ENCODE data around the gene AADACL3.
"Not testable (repeated sequence)": the region's sequence is repeated elsewhere in the genome, so short reads cannot be mapped to it uniquely, and the experiment has no call there.

The AADACL3 gene

GRCh38 chr1:12717301-12717838, 1.5 kb downstream of the AADACL3 start:
- DNase-seq, result no peak

DNA sequence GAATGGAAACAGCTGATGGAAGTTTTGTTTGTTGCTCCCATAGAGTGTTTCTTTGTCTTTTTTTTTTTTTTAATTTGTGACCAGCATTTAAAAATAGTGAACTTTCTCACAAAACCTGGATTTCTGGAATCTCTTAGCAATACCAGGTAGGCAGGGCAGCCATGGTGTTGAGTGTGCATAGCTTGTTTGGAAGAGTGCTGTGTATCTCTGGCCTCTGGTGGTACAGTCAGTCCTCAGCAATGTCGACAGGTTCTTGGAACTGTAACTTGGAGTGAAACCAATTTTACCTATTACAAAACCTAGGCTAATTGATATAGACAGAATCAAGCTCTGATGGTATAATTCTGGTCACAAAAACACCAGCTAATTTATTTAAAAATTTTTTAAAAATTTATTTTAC, 6.7 kb downstream of the AADACL3 start:
- DNase-seq, result no peak

GRCh38 chr1:12728391-12728790, 12.5 kb downstream of the AADACL3 start:
- DNase-seq, result no peak

DNA sequence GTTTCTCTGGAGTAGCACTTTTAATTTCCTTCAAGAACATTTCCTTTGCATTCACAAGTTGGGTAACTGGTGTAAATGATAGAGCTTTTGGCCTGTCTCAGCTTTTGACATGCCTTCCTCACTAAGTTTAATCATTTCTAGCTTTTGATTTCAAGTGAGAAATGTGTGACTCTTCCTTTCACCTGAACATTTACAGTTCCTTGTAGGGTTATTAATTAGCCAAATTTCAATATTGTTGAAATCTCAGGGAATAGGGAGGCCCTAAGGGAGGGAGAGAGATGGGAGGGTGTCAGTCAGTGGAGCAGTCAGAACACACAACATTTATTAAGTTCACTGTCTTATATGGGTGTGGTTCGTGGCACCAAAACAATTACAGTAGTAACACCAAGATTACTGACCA, 14.2 kb downstream of the AADACL3 start:
- no peak for DNase-seq

DNA sequence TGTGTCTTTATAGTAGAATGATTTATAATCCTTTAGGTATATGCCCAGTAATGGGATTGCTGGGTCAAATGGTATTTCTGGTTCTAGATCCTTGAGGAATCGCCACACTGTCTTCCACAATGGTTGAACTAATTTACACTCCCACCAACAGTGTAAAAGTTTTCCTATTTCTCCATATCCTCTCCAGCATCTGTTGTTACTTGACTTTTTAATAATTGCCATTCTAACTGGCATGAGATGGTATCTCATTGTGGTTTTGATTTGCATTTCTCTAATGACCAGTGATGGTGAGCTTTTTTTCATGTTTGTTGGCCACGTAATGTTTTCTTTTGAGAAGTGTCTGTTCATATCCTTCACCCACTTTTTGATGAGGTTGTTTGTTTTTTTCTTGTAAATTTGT, 15.2 kb downstream of the AADACL3 start:
- DNase-seq, result not testable (repeated sequence)

DNA sequence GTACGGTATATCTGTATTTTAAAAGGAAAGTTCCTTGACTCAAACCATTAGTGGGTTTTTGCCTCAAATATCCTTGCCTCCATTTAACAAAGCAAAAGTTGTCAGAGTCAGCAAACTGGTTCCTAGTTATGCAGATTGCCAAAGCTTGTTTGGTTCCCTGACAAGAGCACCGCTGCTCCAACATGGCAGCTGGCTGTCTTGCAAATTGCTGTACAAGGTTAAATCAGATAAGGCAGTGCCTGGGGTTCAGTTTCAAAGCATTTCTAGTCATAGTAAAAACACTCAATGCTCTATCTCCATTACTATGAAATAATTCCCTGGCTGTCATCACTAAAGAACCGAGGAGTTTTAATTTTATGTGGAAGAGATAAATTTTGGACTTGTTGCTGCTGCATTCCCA, 18.7 kb downstream of the AADACL3 start:
- no peak for DNase-seq

DNA sequence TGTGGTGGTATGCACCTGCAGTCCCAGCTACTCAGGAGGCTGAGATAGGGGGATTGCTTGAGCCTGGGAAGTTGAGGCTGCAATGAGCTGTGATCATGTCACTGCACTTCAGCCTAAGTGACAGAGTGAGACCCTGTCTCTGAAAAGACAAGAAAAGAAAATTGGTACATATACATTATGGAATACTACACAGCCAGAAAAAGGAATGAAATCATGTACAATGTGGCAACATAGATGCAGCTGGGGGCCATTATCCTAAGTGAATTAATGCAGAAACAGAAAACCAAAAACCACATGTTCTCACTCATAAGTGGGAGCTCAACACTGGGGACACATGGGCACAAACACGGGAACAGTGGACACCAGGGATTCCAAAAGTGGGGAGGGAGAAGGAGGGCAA, 23.0 kb downstream of the AADACL3 start:
- no peak for DNase-seq

- no peak for DNase-seq
Measured at GRCh38 chr1:12739613-12740012, 23.7 kb downstream of the AADACL3 start.

GRCh38 chr1:12741946-12742345, 26.0 kb downstream of the AADACL3 start:
- DNase-seq, result no peak

GRCh38 chr1:12745126-12745991, 29.4 kb downstream of the AADACL3 start:
- no peak for DNase-seq

DNA sequence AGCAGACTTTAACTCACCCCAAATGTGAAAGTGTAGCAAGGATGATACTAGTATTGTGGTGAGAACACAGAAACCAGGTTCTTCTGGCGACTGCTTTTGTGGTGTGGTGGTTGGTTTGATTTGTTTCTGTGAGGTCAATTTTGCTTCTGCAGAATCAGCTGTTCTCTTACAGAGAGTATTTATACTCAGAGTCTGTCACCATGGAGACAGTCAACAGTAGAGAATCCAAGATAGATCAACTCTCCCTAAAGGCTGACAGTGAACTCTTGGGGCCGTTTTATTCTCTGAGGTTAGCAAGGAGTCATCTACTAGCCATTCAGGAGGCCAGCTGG, 30.0 kb downstream of the AADACL3 start, which contains the start of gene CFAP107:
CFAP107 (plus strand) TSS at position 209 of the 332 bp plus-strand sequence. CDS start 231 bp downstream, outside the sequence.
- no peak for DNase-seq

GRCh38 chr1:12748778-12749355, 33.0 kb downstream of the AADACL3 start:
- DNase-seq, result no peak

GRCh38 chr1:12754738-12755137, 38.8 kb downstream of the AADACL3 start:
- DNase-seq, result no peak

- DNase-seq, result no peak
Measured at GRCh38 chr1:12756273-12756672, 40.4 kb downstream of the AADACL3 start.

GRCh38 chr1:12756768-12757413, 41.0 kb downstream of the AADACL3 start:
- DNase-seq, result no peak

DNA sequence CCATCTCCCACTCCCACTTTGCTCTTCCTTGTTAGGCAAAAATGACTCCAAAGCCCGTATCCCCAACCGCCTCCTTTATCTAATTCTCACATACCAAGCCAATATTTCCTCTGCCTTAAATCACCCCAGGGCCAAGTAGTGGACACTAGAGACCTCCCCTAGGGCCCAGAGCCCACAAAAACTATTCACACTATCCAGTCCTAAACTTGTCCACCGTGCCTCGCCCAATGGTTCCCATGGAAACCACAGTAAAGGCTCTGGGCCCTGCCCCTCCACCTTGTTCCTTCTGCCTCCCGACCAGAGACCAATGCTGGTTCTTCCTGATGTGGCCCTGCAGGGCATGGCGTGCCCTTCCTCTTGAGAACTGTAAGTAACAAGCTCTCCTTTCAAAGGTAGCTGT, 41.9 kb downstream of the AADACL3 start:
- DNase-seq, result no peak

GRCh38 chr1:12760256-12760795, 44.4 kb downstream of the AADACL3 start:
- no peak for DNase-seq

GRCh38 chr1:12761781-12762180, 45.9 kb downstream of the AADACL3 start:
- no peak for DNase-seq

DNA sequence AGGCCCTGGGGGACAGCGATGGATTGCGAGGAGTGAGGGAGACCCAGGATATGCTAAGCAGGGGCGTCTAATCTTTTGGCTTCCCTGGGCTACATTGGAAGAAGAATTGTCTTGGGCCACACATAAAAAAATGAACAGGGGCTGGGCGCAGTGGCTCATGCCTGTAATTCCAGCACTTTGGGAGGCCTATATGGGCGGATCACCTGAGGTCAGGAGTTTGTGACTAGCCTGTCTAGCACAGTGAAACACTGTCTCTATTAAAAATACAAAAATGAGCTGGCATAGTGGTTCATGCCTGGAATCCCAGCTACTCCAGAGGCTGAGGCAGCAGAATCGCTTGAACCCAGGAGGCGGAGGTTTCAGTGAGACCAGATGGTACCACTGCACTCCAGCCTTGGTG, 46.9 kb downstream of the AADACL3 start:
- DNase-seq, result no peak

GRCh38 chr1:12763479-12763878, 47.6 kb downstream of the AADACL3 start:
- no peak for DNase-seq

DNA sequence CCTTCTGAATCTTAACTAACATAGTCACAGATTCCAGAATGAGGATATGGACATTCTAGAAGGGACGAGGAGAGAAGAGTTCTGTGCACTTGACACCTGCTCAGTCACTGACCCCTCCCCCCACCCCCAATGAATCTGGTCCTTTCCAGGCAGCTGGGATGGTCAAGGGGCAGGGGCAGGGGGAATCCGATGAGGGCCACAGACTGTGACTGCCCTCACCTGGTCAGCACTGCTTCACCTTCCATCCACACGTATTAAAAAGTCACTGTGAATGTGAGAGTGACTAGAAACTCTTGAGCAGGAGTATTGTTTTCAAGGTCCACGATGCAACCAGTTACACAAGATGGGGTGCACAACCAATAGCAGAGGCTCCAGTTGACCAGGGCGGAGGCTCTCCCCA, 48.1 kb downstream of the AADACL3 start:
- DNase-seq, result no peak

DNA sequence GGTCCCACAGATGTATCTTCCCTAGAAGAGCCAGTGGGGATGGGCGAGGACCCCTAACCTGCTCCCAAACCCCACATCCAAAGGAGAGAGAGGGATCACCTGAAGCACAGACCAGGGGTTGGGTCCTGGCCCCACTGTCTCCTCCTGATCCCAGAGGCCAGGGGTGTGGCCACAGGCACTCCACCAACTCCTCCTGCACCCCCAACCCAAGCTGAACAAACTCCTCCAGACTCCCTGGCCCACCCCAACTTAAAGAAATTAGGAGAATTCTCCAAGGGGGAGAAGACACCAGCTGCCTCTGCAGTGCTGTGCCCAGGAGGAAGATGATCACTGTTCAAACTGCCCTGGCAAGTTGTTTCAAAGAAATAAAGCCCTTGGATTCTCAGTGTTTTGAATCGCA, 53.1 kb downstream of the AADACL3 start:
- no peak for DNase-seq

- no peak for DNase-seq
Measured at GRCh38 chr1:12769976-12770505, 54.1 kb downstream of the AADACL3 start.
